ENCODE results near the gene USF3.

DNA sequence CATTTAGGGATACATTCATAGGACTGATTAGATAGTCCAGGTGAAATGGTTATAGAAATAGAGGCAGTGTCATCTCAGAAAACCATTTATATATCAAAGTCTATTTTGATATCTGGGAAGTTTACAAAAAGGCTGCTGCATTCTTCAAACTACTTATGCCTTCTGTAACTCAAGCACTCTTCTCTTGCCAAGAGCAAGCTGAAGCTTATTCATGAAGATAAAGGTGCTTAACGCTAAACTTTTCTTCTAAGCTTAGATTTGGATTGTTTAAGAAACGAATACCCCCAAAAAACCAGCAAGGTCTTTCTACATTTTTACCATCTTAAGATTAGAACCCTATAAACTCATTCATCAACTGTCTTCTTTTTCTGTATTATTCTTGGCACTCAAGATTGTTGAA, 23.3 kb upstream of the USF3 start:
- TF ChIP-seq, protein P1, sequence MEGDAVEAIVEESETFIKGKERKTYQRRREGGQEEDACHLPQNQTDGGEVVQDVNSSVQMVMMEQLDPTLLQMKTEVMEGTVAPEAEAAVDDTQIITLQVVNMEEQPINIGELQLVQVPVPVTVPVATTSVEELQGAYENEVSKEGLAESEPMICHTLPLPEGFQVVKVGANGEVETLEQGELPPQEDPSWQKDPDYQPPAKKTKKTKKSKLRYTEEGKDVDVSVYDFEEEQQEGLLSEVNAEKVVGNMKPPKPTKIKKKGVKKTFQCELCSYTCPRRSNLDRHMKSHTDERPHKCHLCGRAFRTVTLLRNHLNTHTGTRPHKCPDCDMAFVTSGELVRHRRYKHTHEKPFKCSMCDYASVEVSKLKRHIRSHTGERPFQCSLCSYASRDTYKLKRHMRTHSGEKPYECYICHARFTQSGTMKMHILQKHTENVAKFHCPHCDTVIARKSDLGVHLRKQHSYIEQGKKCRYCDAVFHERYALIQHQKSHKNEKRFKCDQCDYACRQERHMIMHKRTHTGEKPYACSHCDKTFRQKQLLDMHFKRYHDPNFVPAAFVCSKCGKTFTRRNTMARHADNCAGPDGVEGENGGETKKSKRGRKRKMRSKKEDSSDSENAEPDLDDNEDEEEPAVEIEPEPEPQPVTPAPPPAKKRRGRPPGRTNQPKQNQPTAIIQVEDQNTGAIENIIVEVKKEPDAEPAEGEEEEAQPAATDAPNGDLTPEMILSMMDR (IDR thresholded peaks at IDR 0.05) = no peak
- TF ChIP-seq POLR2A (IDR thresholded peaks at IDR 0.05) = no peak

All from esophagus squamous epithelium (tissue), 4 donors.